ENCODE measurements around the gene ICA1. TPM values are rescaled to one million over a fixed set of nuclear protein-coding genes. Genes with fewer than 3 reads are reported as not detected.

The ICA1 gene
- total RNA-seq, 6 experiments from 2014 or later, result not detected

GRCh38 chr7:8078418-8078817, 183.5 kb downstream of the ICA1 start:
- TF ChIP-seq CTCF (IDR thresholded peaks at IDR 0.05), result no peak
- DNase-seq, result no peak
- Mint-ChIP-seq H3K27me3 (ENCODE audit: insufficient read depth) (no peaks in the 10 kb centered on the region; the same call in 1 of the 2 replicates), H3K27ac (no peak overlapping the region), H3K4me3 (no peak overlapping the region), H3K36me3 (ENCODE audit: low read depth) (peaks cover 7% of the 10 kb centered on the region), H3K4me1 (ENCODE audit: low read depth) (peaks cover 7% of the 10 kb centered on the region), H3K9me3 (no peaks in the 10 kb centered on the region)

- TF ChIP-seq CTCF (IDR thresholded peaks at IDR 0.05), result no peak
- Mint-ChIP-seq H3K27ac (no peak overlapping the region), H3K36me3 (ENCODE audit: low read depth) (peaks cover 31% of the 10 kb centered on the region), H3K9me3 (no peaks in the 10 kb centered on the region), H3K27me3 (ENCODE audit: insufficient read depth) (no peaks in the 10 kb centered on the region), H3K4me1 (ENCODE audit: low read depth) (peaks cover 28% of the 10 kb centered on the region), H3K4me3 (no peak overlapping the region)
- DNase-seq, result no peak
These were observed 191.4 kb downstream of the ICA1 start for GRCh38 chr7:8070451-8071180.

- Mint-ChIP-seq H3K4me3 (no peak overlapping the region), H3K27ac (no peak overlapping the region), H3K9me3 (peaks cover 2% of the 10 kb centered on the region; the same call in 1 of the 2 replicates), H3K27me3 (ENCODE audit: insufficient read depth) (no peaks in the 10 kb centered on the region), H3K36me3 (ENCODE audit: low read depth) (peaks cover 31% of the 10 kb centered on the region), H3K4me1 (ENCODE audit: low read depth) (peaks cover 42% of the 10 kb centered on the region)
- no peak for TF ChIP-seq CTCF (IDR thresholded peaks at IDR 0.05)
- no peak for DNase-seq
These were observed 192.9 kb downstream of the ICA1 start for GRCh38 chr7:8068892-8069686.

GRCh38 chr7:8065356-8065813, 196.6 kb downstream of the ICA1 start:
- H3K4me3 Mint-ChIP-seq, result peak overlapping the region; percentile 68
- H3K4me1 Mint-ChIP-seq (ENCODE audit: low read depth), result peaks cover 48% of the 10 kb centered on the region
- H3K9me3 Mint-ChIP-seq, result peaks cover 13% of the 10 kb centered on the region
- no peak for TF ChIP-seq CTCF (IDR thresholded peaks at IDR 0.05)
- peak; percentile 91 for DNase-seq
- peak overlapping the region; percentile 89 for H3K27ac Mint-ChIP-seq
- H3K36me3 Mint-ChIP-seq (ENCODE audit: low read depth), result peaks cover 29% of the 10 kb centered on the region
- no peaks in the 10 kb centered on the region for H3K27me3 Mint-ChIP-seq (ENCODE audit: insufficient read depth)

GRCh38 chr7:8064828-8065227, 197.1 kb downstream of the ICA1 start:
- Mint-ChIP-seq H3K27ac (peak overlapping the region; percentile 89), H3K9me3 (peaks cover 13% of the 10 kb centered on the region), H3K4me3 (peak overlapping the region; percentile 68), H3K36me3 (ENCODE audit: low read depth) (peaks cover 29% of the 10 kb centered on the region), H3K4me1 (ENCODE audit: low read depth) (peaks cover 54% of the 10 kb centered on the region), H3K27me3 (ENCODE audit: insufficient read depth) (no peaks in the 10 kb centered on the region)
- TF ChIP-seq CTCF (IDR thresholded peaks at IDR 0.05), result no peak
- DNase-seq, result no peak
